SK-N-SH treated with all-trans-retinoic acid at 6 μM for 48 hours (cell line): Measurements from ENCODE around the gene PHF3.

Experiments used
- ATAC-seq: fragments of 200-7000 bp; cut with Tn5 transposase; 3 replicates; pipeline ENCODE4 v1.9.1; 2020; ENCODE audit warnings: mild to moderate bottlenecking, moderate library complexity
- ARNTL ChIP-seq: fragments of 450-650 bp; formaldehyde crosslinking; IDR thresholded peaks from 2 replicates; pipeline ENCODE4 v1.5.0; 2020; ENCODE audit warnings: low read depth, mild to moderate bottlenecking, moderate library complexity, borderline replicate concordance
- BACH2 ChIP-seq: fragments of 250-450 bp; sonication (Bioruptor Pico); IDR thresholded peaks from 2 replicates; pipeline ENCODE4 v1.9.0; 2021; ENCODE audit warnings: mild to moderate bottlenecking, borderline replicate concordance
- CREB5 ChIP-seq: fragments of 250-450 bp; sonication (Bioruptor Pico); IDR thresholded peaks from 2 replicates; pipeline ENCODE4 v1.5.1; 2020; ENCODE audit warnings: low read depth, mild to moderate bottlenecking, moderate library complexity
- CSDC2 ChIP-seq: fragments of 250-450 bp; sonication (Bioruptor Pico); IDR thresholded peaks from 2 replicates; pipeline ENCODE4 v1.5.0; 2020; ENCODE audit warnings: mild to moderate bottlenecking, moderate library complexity
- ESRRG ChIP-seq: fragments of 250-450 bp; sonication (Bioruptor Pico); IDR thresholded peaks from 2 replicates; pipeline ENCODE4 v1.6.1; 2021; ENCODE audit warnings: mild to moderate bottlenecking
- GLIS3 ChIP-seq: fragments of 250-450 bp; sonication (Bioruptor Pico); IDR thresholded peaks from 2 replicates; pipeline ENCODE4 v1.5.0; 2020; ENCODE audit warnings: mild to moderate bottlenecking, moderate library complexity
- ISL1 ChIP-seq: fragments of 250-450 bp; sonication (Bioruptor Pico); IDR thresholded peaks from 2 replicates; pipeline ENCODE4 v2.1.2; 2022; ENCODE audit warnings: mild to moderate bottlenecking, moderate library complexity
- OSR1 ChIP-seq: fragments of 250-450 bp; sonication (Bioruptor Pico); IDR thresholded peaks from 2 replicates; pipeline ENCODE4 v1.8.0; 2022; ENCODE audit warnings: moderate library complexity, mild to moderate bottlenecking, inconsistent platforms
- PATZ1 ChIP-seq: fragments of 250-450 bp; sonication (Bioruptor Pico); IDR thresholded peaks from 2 replicates; pipeline ENCODE4 v1.8.0; 2020; ENCODE audit warnings: mild to moderate bottlenecking, moderate library complexity, borderline replicate concordance
- POU6F1 ChIP-seq: fragments of 250-450 bp; sonication (Bioruptor Pico); IDR thresholded peaks from 2 replicates; pipeline ENCODE4 v1.8.0; 2021; ENCODE audit warnings: low read depth, mild to moderate bottlenecking, moderate library complexity, borderline replicate concordance
- PPARA ChIP-seq: fragments of 250-450 bp; sonication (Bioruptor Pico); IDR thresholded peaks from 2 replicates; pipeline ENCODE4 v1.5.0; 2020; ENCODE audit warnings: mild to moderate bottlenecking, borderline replicate concordance
- SNAI2 ChIP-seq: fragments of 250-450 bp; sonication (Bioruptor Pico); IDR thresholded peaks from 2 replicates; pipeline ENCODE4 v1.5.0; 2020; ENCODE audit warnings: mild to moderate bottlenecking, moderate library complexity
- TCF4 ChIP-seq: fragments of 250-450 bp; sonication (Bioruptor Pico); IDR thresholded peaks from 2 replicates; pipeline ENCODE4 v1.8.0; 2021; ENCODE audit warnings: mild to moderate bottlenecking, moderate library complexity, borderline replicate concordance
- TOX ChIP-seq: fragments of 250-450 bp; sonication (Bioruptor Pico); IDR thresholded peaks from 2 replicates; pipeline ENCODE4 v1.8.0; 2021; ENCODE audit warnings: mild to moderate bottlenecking, moderate library complexity, borderline replicate concordance
- ZC3H10 ChIP-seq: fragments of 250-450 bp; sonication (Bioruptor Pico); IDR thresholded peaks from 2 replicates; pipeline ENCODE4 v1.5.1; 2021; ENCODE audit warnings: mild to moderate bottlenecking, moderate library complexity
- ZFP3 ChIP-seq: fragments of 250-450 bp; sonication (Bioruptor Pico); IDR thresholded peaks from 2 replicates; pipeline ENCODE4 v1.5.0; 2020; ENCODE audit warnings: mild to moderate bottlenecking, moderate library complexity
- ZFP30 ChIP-seq: fragments of 450-650 bp; formaldehyde crosslinking; IDR thresholded peaks from 2 replicates; pipeline ENCODE4 v1.5.0; 2022; ENCODE audit warnings: mild to moderate bottlenecking, moderate library complexity
- ZNF565 ChIP-seq: fragments of 450-650 bp; formaldehyde crosslinking; conservative IDR thresholded peaks from 2 replicates; pipeline ENCODE4 v1.5.0; 2020; ENCODE audit warnings: low read depth, mild to moderate bottlenecking, moderate library complexity
- ZNF70 ChIP-seq: fragments of 450-650 bp; formaldehyde crosslinking; IDR thresholded peaks from 2 replicates; pipeline ENCODE4 v1.5.0; 2020; ENCODE audit warnings: mild to moderate bottlenecking, moderate library complexity
- ZNF8 ChIP-seq: fragments of 450-650 bp; formaldehyde crosslinking; IDR thresholded peaks from 2 replicates; pipeline ENCODE4 v1.5.0; 2020; ENCODE audit warnings: mild to moderate bottlenecking, moderate library complexity
- TF ChIP-seq, protein P1 (sequence below): fragments of 250-450 bp; sonication (Bioruptor Pico); IDR thresholded peaks from 2 replicates; pipeline ENCODE4 v1.5.0; 2020; ENCODE audit warnings: mild to moderate bottlenecking, moderate library complexity
- TF ChIP-seq, protein P2 (sequence below): fragments of 250-450 bp; sonication (Bioruptor Pico); IDR thresholded peaks from 2 replicates; pipeline ENCODE4 v1.5.1; 2021; ENCODE audit warnings: mild to moderate bottlenecking, moderate library complexity

Gene PHF3

GRCh38 chr6:63676412-63677114, 41.0 kb downstream of the PHF3 start:
- TF ChIP-seq PPARA: no peak
- TF ChIP-seq TOX (CRISPR knock-in tag): no peak
- no peak for TF ChIP-seq SNAI2
- TF ChIP-seq, protein P1, sequence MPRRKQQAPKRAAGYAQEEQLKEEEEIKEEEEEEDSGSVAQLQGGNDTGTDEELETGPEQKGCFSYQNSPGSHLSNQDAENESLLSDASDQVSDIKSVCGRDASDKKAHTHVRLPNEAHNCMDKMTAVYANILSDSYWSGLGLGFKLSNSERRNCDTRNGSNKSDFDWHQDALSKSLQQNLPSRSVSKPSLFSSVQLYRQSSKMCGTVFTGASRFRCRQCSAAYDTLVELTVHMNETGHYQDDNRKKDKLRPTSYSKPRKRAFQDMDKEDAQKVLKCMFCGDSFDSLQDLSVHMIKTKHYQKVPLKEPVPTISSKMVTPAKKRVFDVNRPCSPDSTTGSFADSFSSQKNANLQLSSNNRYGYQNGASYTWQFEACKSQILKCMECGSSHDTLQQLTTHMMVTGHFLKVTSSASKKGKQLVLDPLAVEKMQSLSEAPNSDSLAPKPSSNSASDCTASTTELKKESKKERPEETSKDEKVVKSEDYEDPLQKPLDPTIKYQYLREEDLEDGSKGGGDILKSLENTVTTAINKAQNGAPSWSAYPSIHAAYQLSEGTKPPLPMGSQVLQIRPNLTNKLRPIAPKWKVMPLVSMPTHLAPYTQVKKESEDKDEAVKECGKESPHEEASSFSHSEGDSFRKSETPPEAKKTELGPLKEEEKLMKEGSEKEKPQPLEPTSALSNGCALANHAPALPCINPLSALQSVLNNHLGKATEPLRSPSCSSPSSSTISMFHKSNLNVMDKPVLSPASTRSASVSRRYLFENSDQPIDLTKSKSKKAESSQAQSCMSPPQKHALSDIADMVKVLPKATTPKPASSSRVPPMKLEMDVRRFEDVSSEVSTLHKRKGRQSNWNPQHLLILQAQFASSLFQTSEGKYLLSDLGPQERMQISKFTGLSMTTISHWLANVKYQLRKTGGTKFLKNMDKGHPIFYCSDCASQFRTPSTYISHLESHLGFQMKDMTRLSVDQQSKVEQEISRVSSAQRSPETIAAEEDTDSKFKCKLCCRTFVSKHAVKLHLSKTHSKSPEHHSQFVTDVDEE (CRISPR knock-in tag): no peak
- no peak for TF ChIP-seq ISL1 (CRISPR knock-in tag)
- TF ChIP-seq, protein P2, sequence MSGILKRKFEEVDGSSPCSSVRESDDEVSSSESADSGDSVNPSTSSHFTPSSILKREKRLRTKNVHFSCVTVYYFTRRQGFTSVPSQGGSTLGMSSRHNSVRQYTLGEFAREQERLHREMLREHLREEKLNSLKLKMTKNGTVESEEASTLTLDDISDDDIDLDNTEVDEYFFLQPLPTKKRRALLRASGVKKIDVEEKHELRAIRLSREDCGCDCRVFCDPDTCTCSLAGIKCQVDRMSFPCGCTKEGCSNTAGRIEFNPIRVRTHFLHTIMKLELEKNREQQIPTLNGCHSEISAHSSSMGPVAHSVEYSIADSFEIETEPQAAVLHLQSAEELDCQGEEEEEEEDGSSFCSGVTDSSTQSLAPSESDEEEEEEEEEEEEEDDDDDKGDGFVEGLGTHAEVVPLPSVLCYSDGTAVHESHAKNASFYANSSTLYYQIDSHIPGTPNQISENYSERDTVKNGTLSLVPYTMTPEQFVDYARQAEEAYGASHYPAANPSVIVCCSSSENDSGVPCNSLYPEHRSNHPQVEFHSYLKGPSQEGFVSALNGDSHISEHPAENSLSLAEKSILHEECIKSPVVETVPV (CRISPR knock-in tag): no peak
- TF ChIP-seq POU6F1 (CRISPR knock-in tag): no peak
- TF ChIP-seq CSDC2 (CRISPR knock-in tag): no peak
- TF ChIP-seq ESRRG (CRISPR knock-in tag): no peak
- no peak for TF ChIP-seq PATZ1
- TF ChIP-seq BACH2 (CRISPR knock-in tag): no peak
- no peak for TF ChIP-seq OSR1 (CRISPR knock-in tag)
- no peak for TF ChIP-seq ZC3H10
- TF ChIP-seq ZFP3 (CRISPR knock-in tag): no peak
- TF ChIP-seq ZNF8: no peak
- TF ChIP-seq ZNF565 (CRISPR knock-in tag): no peak
- TF ChIP-seq GLIS3 (CRISPR knock-in tag): no peak
- no peak for TF ChIP-seq CREB5 (CRISPR knock-in tag)
- no peak for TF ChIP-seq ZFP30 (CRISPR knock-in tag)
- ATAC-seq: no peak

- TF ChIP-seq ZNF70 (CRISPR knock-in tag): no peak
- no peak for TF ChIP-seq ESRRG (CRISPR knock-in tag)
- no peak for TF ChIP-seq GLIS3 (CRISPR knock-in tag)
- TF ChIP-seq BACH2 (CRISPR knock-in tag): no peak
- no peak for TF ChIP-seq ARNTL (CRISPR knock-in tag)
- no peak for TF ChIP-seq PPARA
- TF ChIP-seq TCF4 (CRISPR knock-in tag): no peak
- no peak for TF ChIP-seq PATZ1
- TF ChIP-seq ISL1 (CRISPR knock-in tag): no peak
- TF ChIP-seq OSR1 (CRISPR knock-in tag): no peak
- TF ChIP-seq, all 23 proteins: peak for 0
- no peak for ATAC-seq
These were observed 41.7 kb downstream of the PHF3 start for GRCh38 chr6:63677282-63677681.
